Hematopoietic multipotent progenitor cell treated with erythropoietin and hydrocortisone succinate and interleukin-3 and kit ligand, for 6 days (in vitro differentiated cells): ENCODE results near the gene CPED1.
"Not testable (repeated sequence)": the region's sequence is repeated elsewhere in the genome, so short reads cannot be mapped to it uniquely, and the experiment has no call there.

Experiments used
- DNase-seq: peaks from one replicate; pipeline ENCODE4 v3.0.0-alpha.2; 2015

Gene CPED1

GRCh38 chr7:121075424-121075841, 86.9 kb downstream of the CPED1 start:
- not testable (repeated sequence) for DNase-seq

GRCh38 chr7:121075952-121076349, 87.4 kb downstream of the CPED1 start:
- DNase-seq = peak; percentile 17

- DNase-seq = peak; percentile 90
These were observed 88.0 kb downstream of the CPED1 start for GRCh38 chr7:121076350-121077164.

- no peak for DNase-seq
These were observed 88.7 kb downstream of the CPED1 start for GRCh38 chr7:121077165-121077630.

- DNase-seq = peak; percentile 31
These were observed 90.3 kb downstream of the CPED1 start for GRCh38 chr7:121078701-121079227.

- DNase-seq = peak; percentile 50
These were observed 91.1 kb downstream of the CPED1 start for GRCh38 chr7:121079425-121080169.

- DNase-seq = no peak
These were observed 91.9 kb downstream of the CPED1 start for GRCh38 chr7:121080257-121080912.

GRCh38 chr7:121080913-121081326, 92.4 kb downstream of the CPED1 start:
- DNase-seq = no peak

GRCh38 chr7:121081327-121081936, 92.9 kb downstream of the CPED1 start:
- DNase-seq = peak; percentile 84

- DNase-seq = no peak
These were observed 94.0 kb downstream of the CPED1 start for GRCh38 chr7:121082400-121083101.

- DNase-seq = peak; percentile 43
These were observed 94.8 kb downstream of the CPED1 start for GRCh38 chr7:121083138-121083789.

GRCh38 chr7:121083790-121084251, 95.3 kb downstream of the CPED1 start:
- DNase-seq = no peak

GRCh38 chr7:121084256-121084655, 95.7 kb downstream of the CPED1 start:
- DNase-seq = no peak

- DNase-seq = no peak
These were observed 96.3 kb downstream of the CPED1 start for GRCh38 chr7:121084748-121085336.

GRCh38 chr7:121085922-121086321, 97.4 kb downstream of the CPED1 start:
- no peak for DNase-seq

GRCh38 chr7:121088870-121089269, 100.4 kb downstream of the CPED1 start:
- DNase-seq = no peak

GRCh38 chr7:121094829-121095228, 106.3 kb downstream of the CPED1 start:
- DNase-seq = no peak

GRCh38 chr7:121097577-121097976, 109.1 kb downstream of the CPED1 start:
- no peak for DNase-seq

- DNase-seq = peak; percentile 22
These were observed 111.1 kb downstream of the CPED1 start for GRCh38 chr7:121099572-121099971.

- DNase-seq = no peak
These were observed 112.6 kb downstream of the CPED1 start for GRCh38 chr7:121101083-121101482.

- no peak for DNase-seq
These were observed 113.1 kb downstream of the CPED1 start for GRCh38 chr7:121101621-121102020.
